ENCODE measurements around the gene VRK3.

GRCh38 chr19:50060107-50060506 is 34.9 kb upstream of the VRK3 start:
- TF ChIP-seq CTCF (IDR thresholded peaks at IDR 0.05; ENCODE audit: low read depth, low read length, poor library complexity, severe bottlenecking) (no peak), EZH2phosphoT487 (IDR thresholded peaks at IDR 0.05; ENCODE audit: borderline replicate concordance, low read length) (no peak)
